ENCODE results near the gene NDUFA12. TPM values are rescaled to one million over a fixed set of nuclear protein-coding genes. Genes with fewer than 3 reads are reported as not detected.

NDUFA12 gene
- total and polyA plus RNA-seq, 2 of the 4 experiments (the other 2 are of a cell fraction) = 116 to 135 TPM

- Histone ChIP-seq H4K20me1 (ENCODE audit: insufficient read depth, low read length) (no peaks in the 10 kb centered on the region), H2BK20ac (ENCODE audit: low read depth, low read length) (no peak overlapping the region), H4K91ac (ENCODE audit: insufficient read depth, low read depth, low read length) (no peak overlapping the region), H3K18ac (ENCODE audit: low read depth, low read length) (no peak overlapping the region), H3K9me3 (ENCODE audit: control insufficient read depth, insufficient read depth, low read length) (no peaks in the 10 kb centered on the region; the same call in 1 of the 2 replicates), H3K14ac (replicated peaks; ENCODE audit: low read depth, low read length) (no peak overlapping the region), H3K27me3 (ENCODE audit: control insufficient read depth, insufficient read depth, low read length) (peaks cover 14% of the 10 kb centered on the region), H2BK5ac (ENCODE audit: low read depth, low read length, poor library complexity, severe bottlenecking) (no peak overlapping the region), H3K4me3 (ENCODE audit: insufficient read depth, low read depth, low read length) (no peak overlapping the region), H3K4me1 (ENCODE audit: control insufficient read depth, insufficient read depth, low read length) (no peaks in the 10 kb centered on the region), H3K36me3 (ENCODE audit: control insufficient read depth, insufficient read depth, low read length) (no peaks in the 10 kb centered on the region), H3K23ac (ENCODE audit: low read depth, low read length) (no peak overlapping the region), H4K5ac (ENCODE audit: low read depth, low read length) (no peak overlapping the region), H2AK5ac (ENCODE audit: low read depth, low read length) (no peak overlapping the region), H3K79me1 (ENCODE audit: low read depth in 1 of 2, low read length in 2 of 2) (no peaks in the 10 kb centered on the region), H2BK120ac (ENCODE audit: low read depth, low read length) (no peak overlapping the region), H3K9ac (ENCODE audit: low read depth, low read length) (no peak overlapping the region), H3K27ac (ENCODE audit: insufficient read depth, low read length) (no peak overlapping the region), H2AFZ (replicated peaks; ENCODE audit: low read length, poor library complexity) (no peak overlapping the region), H2AK9ac (replicated peaks; ENCODE audit: low read depth, low read length, poor library complexity) (no peak overlapping the region), H3K9me1 (ENCODE audit: insufficient read depth, low read length) (no peaks in the 10 kb centered on the region), H3K4ac (ENCODE audit: low read depth, low read length) (no peak overlapping the region), H4K8ac (ENCODE audit: low read depth in 2 of 2, low read length in 2 of 2) (no peak overlapping the region), H2BK15ac (ENCODE audit: low read depth, low read length) (no peak overlapping the region), H3K4me2 (ENCODE audit: low read depth, low read length) (no peak overlapping the region), H3K56ac (ENCODE audit: extremely low read depth, insufficient read depth, low read length) (no peak overlapping the region)
- DNase-seq = no peak
- CTCF ChIA-PET = interaction anchor here (0.6 kb wide), 1 partner anchor 1612 kb away, joined by 3 read pairs; no protein-coding TSS in a partner anchor
- WGBS, 2 experiments (ENCODE audit: extremely low coverage in 2 of 2, insufficient read length in 1 of 2) = no CpG with 5 or more reads among the region's 7 CpGs
- dilution Hi-C loops (cut with HindIII; ENCODE audit: low sequenced_read_pairs, unreplicated experiment) = no loop called here
- POLR2A ChIA-PET (ENCODE audit: unreplicated experiment) = interaction anchor here (0.6 kb wide), 1 partner anchor 40 kb away, joined by 17 read pairs; no protein-coding TSS in a partner anchor
- ATAC-seq (ENCODE audit: low read depth) = no peak
- BruUV-seq (replicated peaks) = no TSS peak
- intact Hi-C loops (cut with micrococcal nuclease) = no loop called here
- in situ Hi-C loops (cut with MboI; ENCODE audit: low sequenced_read_pairs) = no loop called here
- TF ChIP-seq RAD21 (IDR thresholded peaks at IDR 0.05; ENCODE audit: low read length) (no peak), CTCF (conservative IDR thresholded peaks at IDR 0.05; ENCODE audit: low read depth, low read length) (no peak), SMC3 (IDR thresholded peaks at IDR 0.05; ENCODE audit: low read depth, low read length) (no peak), RCOR1 (IDR thresholded peaks at IDR 0.05; ENCODE audit: insufficient replicate concordance, low read length) (no peak), MXI1 (IDR thresholded peaks at IDR 0.05; ENCODE audit: borderline replicate concordance, low read depth, low read length) (no peak), POLR2A (IDR thresholded peaks at IDR 0.05; ENCODE audit: low read depth, low read length) (no peak), USF2 (IDR thresholded peaks at IDR 0.05; ENCODE audit: low read depth, low read length) (no peak), NFE2L2 (IDR thresholded peaks at IDR 0.05; ENCODE audit: low read depth, low read length) (no peak), ELK1 (IDR thresholded peaks at IDR 0.05; ENCODE audit: borderline replicate concordance, low read depth, low read length) (no peak), CHD1 (IDR thresholded peaks at IDR 0.05; ENCODE audit: low read depth, low read length) (no peak), MAFK (IDR thresholded peaks at IDR 0.05; ENCODE audit: low read depth, low read length) (no peak), CEBPB (IDR thresholded peaks at IDR 0.05; ENCODE audit: low read depth, low read length) (no peak), RFX5 (IDR thresholded peaks at IDR 0.05; ENCODE audit: low read depth, low read length) (no peak), FOS (IDR thresholded peaks at IDR 0.05; ENCODE audit: low read depth, low read length) (no peak), BHLHE40 (IDR thresholded peaks at IDR 0.05; ENCODE audit: low read depth, low read length) (no peak)
These were observed 52.2 kb downstream of the NDUFA12 start for GRCh38 chr12:94951071-94951934.
